OCI-M2 (cell line): ENCODE results near the gene RIN3.

ENCODE experiments used
- DNase-seq: peaks from one replicate; lab custom pipeline; 2025; ENCODE audit not compliant: unreplicated experiment; lab: John Stamatoyannopoulos, UW

RIN3 gene

GRCh38 chr14:92486881-92487280, 26.7 kb upstream of the RIN3 start:
- no peak for DNase-seq

GRCh38 chr14:92487513-92488133, 26.0 kb upstream of the RIN3 start:
- no peak for DNase-seq

GRCh38 chr14:92489394-92490238, 24.0 kb upstream of the RIN3 start:
- DNase-seq = no peak

- DNase-seq = no peak
These were observed 23.2 kb upstream of the RIN3 start for GRCh38 chr14:92490239-92490959.

- DNase-seq = no peak
These were observed 21.8 kb upstream of the RIN3 start for GRCh38 chr14:92491782-92492181.

GRCh38 chr14:92492258-92492657, 21.3 kb upstream of the RIN3 start:
- DNase-seq = no peak

GRCh38 chr14:92493024-92493423, 20.6 kb upstream of the RIN3 start:
- DNase-seq = no peak

GRCh38 chr14:92493492-92493891, 20.1 kb upstream of the RIN3 start:
- DNase-seq = no peak

- no peak for DNase-seq
These were observed 19.1 kb upstream of the RIN3 start for GRCh38 chr14:92494512-92494911.

- no peak for DNase-seq
These were observed 18.6 kb upstream of the RIN3 start for GRCh38 chr14:92495027-92495426.

- no peak for DNase-seq
These were observed 17.3 kb upstream of the RIN3 start for GRCh38 chr14:92496191-92496857.

GRCh38 chr14:92497391-92497790, 16.2 kb upstream of the RIN3 start:
- no peak for DNase-seq

- DNase-seq = no peak
These were observed 14.3 kb upstream of the RIN3 start for GRCh38 chr14:92499234-92499633.

- no peak for DNase-seq
These were observed 13.1 kb upstream of the RIN3 start for GRCh38 chr14:92500491-92500941.

- no peak for DNase-seq
These were observed 11.7 kb upstream of the RIN3 start for GRCh38 chr14:92501891-92502351.

GRCh38 chr14:92502541-92503286, 10.9 kb upstream of the RIN3 start:
- DNase-seq = no peak

- DNase-seq = no peak
These were observed 9.7 kb upstream of the RIN3 start for GRCh38 chr14:92503756-92504491.

- DNase-seq = no peak
These were observed 7.8 kb upstream of the RIN3 start for GRCh38 chr14:92505826-92506225.

- no peak for DNase-seq
These were observed 7.3 kb upstream of the RIN3 start for GRCh38 chr14:92506231-92506630.
